Femur (tissue), 1 donor: Measurements from ENCODE around the gene SORCS1.

Experiments used
- DNase-seq: peaks from one replicate; pipeline ENCODE4 v3.0.0-alpha.2; 2017

SORCS1 gene

DNA sequence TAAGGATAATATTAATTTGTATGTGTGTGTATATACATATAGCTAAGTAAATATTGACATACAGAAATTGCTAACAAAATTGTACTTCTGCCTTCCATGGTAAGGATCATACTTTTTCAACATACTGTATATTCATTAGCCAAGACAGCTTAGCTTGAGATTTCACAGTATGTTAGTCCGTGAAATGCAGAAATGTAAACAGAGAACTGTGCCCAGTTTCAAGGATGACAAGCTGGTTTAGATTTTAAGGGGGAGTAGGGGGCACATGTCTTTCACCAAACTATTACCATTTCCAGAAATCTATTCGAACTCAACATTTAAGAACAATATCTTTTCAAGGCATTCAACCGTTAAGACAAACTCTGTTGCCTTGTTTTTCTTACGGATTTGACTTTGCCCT lies 182.2 kb downstream of the SORCS1 start:
- no peak for DNase-seq

DNA sequence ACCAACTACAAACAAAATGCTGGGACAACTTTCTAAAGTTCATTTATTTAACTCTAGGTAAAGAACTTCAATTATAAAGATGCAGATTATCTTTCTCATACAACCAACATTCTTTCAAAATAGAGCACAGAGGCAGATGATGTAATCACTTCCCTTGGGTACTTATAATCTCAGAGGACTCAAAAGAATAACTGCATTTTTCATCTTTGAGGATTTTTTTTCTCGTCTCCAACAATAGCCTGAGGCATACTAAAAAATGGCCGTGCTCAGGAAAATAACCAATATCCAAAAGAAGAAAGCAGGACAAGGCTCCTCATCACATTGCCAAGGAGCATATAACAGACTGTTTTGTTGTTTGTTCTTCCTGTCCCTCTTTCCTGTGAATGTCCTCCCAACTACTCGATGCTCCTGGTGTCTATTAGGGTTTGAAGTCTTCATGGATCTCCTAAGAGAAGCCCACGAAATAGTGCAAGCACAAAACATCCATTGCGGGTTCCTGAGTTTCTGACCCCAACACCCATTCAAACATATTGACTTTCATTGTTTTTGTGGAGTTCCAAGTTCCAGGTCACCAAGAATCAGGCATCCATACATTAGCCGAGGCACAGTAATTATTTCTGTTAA lies 182.9 kb downstream of the SORCS1 start:
- no peak for DNase-seq

DNA sequence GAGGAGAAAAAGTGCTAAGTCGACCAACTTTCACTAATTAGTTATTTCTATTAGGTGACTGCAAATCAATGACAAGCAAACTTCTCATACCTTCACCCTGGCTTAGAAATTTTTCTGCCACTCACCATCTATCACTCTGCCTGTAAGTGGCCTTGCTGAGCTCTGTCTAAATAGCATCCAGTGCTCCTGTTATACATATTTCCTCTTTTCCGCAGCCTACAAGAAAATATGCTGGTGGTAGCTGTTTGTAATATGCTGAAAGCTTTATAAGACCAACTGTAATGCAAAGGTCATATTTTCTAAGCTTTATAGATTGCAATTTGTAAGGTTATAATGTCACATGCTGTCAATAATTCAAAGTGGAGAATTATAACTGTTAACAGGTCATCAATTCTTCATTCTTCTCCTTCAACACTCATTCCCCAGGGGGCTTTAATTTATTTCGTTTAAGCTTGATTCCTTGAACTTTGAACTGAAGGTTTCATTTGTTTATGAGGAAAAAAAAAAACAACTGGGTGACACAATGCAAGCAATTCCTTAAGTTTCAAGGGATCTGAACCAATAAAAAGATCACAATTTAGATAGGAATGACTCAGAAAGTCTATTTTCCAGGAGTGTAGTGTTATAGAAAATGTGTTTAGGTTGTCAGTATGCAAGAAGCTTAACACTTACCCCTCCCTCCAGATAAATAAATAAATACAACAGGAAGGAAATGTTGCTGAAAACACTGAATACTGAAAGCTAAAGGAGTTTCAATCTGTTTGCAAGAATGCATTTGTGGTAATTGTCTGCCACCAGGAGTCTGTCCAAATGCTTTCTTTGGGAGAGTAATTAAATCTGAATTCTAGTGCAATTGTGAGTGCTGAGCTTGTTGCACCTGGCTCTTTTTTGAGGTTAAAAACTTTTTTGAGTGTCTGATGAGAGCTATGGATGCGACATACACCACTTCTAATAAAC lies 183.7 kb downstream of the SORCS1 start:
- DNase-seq: no peak

DNA sequence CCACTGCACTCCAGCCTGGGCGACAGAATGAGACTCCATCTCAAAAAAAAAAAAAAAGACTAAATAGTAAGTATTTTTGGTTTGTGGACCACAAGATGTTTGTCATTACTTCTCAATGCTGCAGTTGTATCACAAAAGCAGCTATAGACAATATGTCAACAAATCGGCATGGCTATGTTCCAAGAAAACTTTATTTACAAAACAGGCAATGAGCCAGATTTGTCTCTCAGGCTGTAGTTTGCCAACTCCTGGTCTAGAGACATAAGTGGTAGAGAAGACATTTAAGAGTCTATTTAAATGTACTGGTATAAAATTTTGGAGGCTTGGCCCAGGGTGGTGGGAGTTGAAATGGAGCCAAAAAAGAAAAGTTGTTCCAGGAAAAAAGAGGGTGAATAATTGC lies 185.8 kb downstream of the SORCS1 start:
- DNase-seq: no peak

DNA sequence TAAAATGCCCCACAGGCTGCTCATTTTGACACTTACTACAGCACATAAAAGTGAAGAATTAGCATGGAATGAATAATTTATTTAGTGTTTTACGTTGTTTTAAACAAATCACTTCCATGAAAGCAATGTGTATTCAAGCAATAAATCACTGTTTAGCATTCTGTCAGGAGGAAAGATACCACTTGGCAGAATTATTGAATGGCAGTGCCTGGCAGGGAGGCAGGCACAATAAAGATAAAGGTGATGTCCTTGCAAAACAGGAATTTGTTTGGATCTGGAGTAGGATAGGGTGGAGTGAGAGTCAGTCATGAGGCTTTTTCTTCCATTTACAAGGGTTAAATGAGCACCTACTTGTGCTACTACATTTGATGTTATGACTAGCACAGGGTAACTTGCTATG lies 190.8 kb downstream of the SORCS1 start:
- no peak for DNase-seq

DNA sequence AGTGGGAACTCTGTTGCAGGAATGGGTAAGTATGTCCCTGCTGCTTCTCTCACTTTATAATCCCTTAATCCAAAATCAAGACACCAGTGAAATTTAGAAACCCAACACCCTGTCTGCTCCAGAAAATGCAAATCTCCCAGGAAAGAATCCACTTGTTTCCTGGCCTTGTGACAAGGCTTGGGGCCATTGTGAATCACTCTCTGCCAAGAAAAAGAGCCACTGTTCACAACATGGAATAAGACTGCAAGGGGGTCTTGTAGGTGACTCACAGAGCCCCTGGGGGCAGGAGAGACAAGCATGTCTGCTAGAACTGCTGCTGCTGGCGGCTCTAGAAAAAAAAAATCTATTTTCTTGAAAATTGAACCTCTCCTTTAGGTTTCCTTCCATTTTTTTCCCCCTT lies 191.2 kb downstream of the SORCS1 start:
- DNase-seq: no peak

DNA sequence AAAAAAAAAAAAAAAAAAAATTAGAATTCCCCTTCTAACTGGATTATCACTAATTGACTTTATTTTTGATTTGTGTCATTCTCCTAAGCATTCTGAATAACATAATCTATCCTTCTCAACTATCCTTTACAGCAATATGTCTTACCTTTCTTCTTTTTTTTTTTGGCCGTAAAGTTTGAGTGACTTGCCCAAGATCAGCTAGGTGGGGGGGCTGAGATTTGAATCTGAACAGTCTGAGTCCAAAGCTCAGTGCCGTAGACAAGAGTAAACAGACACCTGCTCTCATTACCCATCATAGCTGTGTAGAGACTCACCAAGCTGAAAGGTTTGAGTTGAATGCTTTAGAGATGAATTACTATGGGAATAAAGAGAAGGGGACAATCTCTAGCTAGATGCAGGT lies 192.1 kb downstream of the SORCS1 start:
- DNase-seq: no peak

DNA sequence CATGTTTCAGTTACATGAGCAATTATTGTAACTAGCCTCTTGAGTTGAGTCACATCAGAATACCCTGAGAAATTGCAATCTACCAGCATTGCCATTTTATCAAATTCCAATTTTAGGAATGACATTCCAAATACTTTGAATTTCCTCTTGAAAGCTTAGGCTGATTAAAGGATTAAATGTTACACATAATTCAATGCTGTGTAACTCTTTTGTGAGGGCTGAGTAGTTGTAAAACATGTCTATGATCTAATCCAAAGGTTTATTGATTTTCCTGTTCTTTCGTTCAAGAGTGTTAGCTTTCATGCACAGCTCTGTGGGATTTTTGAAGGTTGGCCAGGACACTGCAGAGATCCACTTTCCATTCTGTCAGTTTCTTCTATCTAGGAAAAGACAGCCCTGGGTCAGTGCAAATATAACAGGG lies 193.1 kb downstream of the SORCS1 start:
- DNase-seq: no peak

DNA sequence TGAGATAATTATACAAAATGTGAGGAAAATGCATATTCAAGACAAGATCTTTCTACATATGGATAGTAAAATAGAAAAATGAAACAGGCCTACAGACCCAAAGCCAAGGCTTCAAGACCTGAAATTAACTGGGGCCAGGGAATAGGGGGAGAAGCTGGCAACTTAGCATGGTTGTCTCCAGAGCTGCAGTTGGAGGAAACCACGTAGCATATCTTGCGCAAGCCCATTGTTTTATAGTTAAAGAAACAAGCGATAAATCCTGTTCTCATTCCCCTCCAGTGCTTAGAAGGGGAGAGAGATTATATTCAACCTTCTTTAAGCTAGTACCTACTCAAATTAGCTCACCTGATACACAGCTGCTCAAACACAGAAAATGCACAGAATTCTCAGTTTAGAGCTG lies 197.1 kb downstream of the SORCS1 start:
- DNase-seq: no peak

DNA sequence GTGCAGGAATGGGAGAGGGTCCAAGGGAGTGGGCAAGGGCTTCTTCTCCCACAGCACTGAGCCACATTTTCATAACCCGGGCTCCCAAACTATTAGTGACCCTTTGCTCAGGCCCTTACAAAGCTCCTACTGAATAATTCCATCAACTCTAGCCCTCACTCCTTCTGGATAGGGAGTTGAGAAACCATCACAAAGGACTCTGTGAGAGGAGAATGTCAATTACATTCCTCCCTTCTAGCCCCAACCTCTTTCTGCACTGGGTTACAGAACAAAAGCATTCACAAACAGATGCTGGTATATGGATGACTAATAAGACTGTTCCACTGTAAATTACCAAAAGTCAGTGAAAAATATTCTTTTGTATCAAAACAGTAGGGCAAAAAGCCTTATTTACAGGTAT lies 203.7 kb downstream of the SORCS1 start:
- DNase-seq: no peak

DNA sequence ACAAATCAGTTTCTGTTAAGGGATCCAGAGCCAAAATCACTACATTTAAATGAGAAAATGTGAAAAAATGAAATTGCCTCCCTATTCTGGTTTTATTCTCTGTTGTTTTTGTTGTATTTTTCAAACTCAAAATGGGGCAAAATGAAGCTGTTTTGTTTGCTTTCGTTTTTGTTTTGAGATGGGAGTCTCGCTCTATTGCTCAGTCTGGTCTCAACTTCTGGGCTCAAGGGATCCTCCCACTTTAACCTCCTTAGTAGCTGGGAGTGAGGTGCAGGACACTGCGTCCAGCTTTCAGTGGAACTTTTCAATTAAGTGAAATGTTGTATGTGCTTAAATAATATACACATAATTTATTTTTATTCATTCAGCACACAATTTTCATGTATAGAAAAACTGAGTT lies 205.0 kb downstream of the SORCS1 start:
- DNase-seq: no peak

DNA sequence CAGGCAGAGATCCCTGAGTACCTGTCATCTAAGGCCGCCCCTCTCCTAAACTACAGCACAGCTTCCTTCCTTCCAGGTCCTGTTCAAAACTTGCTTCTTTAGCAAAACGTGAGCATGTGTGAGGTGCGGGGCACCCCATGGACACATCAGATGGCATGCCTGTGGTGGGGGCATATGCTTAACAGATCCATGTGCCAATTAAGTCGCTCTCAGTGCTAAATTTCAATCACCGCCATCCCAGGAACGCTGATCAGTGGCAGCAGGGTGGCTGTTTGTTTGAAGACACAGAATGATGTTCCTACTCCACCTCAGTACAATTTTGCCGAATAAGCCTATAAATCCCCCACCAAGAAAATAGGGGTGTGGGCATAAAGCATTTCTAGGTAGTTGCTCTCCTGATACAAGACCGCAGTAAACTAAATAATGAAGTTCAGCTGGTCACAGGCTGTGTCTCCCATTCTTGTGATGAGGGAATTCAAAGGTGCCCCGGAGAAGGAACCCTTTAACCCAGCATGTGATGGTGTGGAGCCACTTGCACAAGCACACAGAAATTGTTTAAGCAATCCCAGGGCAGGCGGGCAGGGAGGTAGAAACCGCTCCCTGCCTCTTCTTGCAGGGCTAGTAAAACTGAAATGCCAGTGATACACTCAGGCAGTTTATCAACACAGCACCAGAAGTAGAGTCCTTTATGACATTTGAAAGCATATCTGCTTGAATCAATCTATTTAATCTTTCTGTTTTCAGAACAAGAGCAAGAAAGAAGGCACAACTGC lies 205.7 kb downstream of the SORCS1 start:
- DNase-seq: no peak

DNA sequence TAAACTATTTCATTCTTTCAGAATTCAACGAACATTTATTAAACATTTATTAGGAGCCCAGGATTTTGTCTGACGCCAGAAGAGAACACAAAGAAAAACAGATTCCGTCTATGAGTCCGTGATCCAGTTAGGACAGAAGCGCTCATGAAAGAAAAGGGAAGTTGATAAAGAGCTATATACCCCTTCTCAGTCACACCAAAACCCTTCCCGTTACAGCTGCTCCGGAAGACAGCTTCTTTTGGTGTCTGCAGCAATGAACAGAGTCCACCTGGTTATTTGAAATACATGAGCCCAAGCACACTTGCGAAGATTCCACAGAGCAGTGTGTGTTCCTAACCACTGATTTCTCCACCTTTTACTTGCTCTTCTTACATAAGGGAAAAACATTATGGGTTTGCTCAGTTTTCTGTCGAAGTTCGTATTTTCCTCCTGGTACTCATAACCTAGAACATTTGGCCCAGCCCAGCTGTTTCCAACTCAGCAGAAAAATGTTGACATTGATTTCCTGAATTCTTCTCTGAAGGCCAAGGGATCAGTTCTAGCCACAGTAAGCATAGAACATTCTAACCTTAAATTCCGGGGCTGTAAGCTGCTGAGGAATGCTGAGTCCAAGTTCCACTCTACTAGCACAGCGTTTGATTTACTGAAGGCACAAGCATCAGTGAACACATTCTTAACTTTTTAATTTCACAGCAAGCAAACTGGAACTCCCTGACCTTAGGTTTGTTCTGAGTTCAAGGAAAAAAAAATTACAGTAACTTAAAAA lies 206.5 kb downstream of the SORCS1 start:
- DNase-seq: no peak

DNA sequence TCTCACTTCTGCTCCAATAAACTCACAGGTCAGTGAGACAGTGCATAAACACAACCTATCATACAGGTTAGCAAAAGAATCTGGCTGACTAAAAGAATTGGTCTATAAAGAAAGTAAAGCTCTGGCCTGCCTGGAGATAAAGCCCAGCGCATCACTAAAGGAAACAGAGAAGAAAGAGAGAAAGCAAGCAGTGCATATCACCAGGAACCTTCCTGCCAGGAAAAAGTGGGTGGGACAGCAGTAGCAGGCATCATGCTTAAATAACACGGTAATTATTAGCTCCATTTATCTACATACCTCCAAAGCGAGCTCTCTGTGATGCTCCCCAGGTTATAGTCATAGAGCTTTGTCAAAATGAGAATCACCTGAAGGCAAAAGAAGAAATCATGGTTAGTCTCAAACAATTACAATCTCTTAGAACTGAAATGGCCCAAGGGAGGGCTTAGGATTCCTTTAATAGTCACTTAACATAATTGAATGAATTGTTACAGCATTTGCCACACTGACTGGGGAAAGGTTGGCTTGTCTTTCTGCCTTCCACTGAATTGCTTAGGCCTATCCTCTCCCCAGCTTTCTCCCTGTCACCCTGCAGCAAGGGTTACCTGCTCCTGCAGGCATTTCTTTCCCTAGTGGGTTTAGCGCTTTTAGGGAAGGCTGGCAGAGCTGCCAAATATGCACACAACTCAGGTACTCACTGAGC lies 208.1 kb downstream of the SORCS1 start:
- DNase-seq: no peak

DNA sequence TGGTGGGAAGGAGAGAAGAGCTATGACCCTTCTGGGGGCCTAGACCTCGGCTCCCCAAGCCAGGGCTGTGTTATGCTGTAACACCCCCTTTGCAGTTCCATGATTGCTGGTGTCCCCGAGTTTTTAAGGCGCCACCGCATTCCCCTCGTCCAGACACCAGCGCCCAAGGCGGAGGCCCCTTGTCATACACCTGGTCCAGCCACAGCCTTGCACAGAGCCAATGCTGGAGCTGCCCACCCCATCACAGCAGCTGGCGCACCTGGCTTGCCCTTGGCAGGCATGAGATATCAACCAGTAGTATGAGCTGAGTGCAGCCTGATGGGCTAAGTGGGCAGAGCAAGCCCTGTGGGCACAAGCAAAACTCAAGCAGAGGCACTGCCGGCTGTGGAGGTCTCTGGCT lies 209.4 kb downstream of the SORCS1 start:
- DNase-seq: no peak

DNA sequence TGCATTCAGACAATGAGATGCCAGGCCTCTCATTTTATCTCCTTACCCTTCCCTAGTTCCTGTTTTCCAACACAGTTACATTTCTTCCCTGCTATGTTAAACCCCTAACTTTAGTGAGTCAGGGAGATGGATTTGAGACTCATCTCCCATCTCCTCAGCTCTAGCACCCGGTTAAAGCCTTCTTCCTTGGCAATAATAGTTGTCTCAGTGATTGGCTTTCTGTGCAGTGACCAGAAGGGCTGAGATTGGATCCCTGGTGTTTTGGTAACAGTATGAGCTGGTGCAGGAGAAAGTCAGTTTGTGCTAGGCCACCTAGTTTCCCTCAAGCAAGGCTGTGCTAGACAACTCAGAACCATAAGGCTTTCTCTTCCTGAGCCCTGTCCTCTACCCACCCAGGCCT lies 212.5 kb downstream of the SORCS1 start:
- no peak for DNase-seq

DNA sequence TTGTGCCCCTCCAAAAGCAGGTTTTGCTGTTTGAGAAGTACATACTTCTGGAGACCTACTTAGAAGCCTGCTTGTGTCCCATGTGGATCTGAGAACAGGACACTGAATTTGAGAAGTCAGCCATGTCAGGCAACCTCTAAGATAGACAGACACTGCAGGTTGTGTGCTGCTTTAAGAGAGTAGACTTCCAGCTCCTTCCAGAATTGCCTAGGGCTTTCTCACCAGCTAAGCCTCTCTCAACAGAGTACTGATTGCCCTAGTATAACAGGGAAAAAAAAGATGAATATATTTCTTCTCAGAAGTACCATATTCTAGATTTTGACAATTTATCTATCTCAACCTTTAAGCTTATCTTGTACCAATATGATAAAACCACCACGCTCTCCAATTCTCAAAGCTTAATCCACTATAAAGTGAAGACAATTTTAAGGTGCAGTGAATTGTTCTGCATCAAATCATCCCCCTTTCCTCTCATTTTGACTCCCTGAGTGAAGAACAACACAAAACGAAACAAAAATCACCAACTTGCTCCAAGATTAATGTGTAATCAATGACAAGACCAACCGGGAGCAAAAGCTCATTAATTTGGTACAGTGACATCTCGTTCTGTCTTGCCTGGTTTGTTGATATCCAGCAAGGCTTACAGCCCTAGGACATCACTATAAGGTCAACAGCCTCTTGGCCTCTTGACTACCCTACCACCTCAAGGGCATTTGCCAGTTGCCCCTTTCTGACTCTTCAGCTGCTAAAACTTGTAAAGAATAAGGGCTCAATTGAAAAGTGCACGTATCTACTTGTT lies 214.6 kb downstream of the SORCS1 start:
- DNase-seq: no peak

DNA sequence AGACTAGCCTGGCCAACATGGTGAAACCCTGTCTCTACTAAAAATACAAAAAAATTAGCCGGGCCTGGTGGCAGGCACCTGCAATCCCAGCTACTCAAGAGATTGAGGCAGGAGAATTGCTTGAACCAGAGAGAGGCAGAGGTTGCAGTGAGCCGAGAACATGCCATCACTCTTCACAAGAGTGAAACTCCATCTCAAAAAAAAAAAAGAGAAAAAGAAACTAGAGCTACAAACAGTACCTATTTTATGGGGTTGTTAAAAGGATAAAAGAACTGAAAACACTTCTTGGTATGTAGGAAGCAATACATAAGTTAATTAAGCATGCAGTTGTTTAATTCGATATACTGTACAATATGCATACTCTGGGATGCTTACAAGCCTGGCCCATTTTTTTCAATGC lies 216.9 kb downstream of the SORCS1 start:
- no peak for DNase-seq

DNA sequence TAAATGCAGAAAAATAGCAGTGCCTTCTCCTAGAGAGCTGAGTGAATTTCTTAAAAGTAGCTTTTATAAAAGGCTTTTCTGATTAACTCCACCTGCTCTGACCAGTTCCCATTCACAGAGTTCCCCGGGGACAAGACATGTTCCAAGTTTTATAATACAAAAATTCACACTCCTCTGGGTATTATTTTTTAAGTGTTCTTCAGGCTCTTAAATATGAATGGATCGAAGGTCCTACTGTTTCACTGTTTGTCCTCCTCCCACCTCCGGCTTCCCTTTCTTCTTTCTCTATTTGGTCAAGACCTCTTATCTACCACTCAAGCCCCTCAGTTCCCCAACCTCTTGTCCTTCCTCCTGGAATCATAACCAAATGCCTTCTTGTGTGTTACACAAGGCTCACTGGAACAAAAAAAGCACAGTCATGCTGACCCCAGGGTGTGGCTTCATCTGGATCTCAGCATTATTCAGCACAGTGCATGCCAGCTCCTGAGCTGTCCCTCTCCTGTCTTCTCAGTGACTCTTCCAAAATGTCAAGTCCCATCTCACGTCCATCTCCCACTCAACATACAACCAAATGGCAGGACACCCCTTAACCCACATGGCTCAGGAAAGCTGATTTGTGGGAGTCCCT lies 222.4 kb downstream of the SORCS1 start:
- no peak for DNase-seq

DNA sequence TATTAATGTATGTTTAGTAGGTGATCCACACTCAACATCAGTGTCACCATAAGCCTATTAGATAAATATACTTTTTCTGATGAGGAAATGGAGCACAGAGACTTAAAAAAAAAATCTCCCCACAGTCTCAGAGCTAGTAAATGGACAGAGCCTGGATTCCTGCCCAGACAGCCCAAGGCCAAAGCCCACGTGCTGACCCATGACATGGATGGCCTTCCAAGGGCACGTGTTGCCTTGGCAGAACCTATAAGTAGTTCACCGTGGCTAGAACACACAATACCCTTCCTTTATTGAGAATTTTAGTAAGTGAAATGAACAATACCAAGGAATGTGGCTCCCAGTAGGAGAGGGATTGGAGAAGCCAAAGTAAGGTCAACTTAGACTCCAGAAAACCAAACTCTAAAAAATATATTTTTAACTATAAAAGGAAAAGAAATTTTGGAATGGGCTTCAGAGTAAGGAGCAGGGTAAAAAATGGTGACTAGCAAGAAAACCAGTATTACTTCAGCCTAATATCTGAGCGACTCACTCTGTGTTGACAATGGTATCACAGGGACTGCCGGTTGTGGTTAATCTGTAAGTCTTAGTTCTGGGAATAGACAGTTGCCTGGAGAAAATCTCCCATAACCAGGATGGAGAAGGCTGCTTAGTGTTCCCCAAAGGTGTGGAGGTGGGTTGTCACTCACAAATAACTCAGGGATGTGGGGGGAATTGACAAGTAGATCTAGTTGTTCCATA lies 223.0 kb downstream of the SORCS1 start:
- no peak for DNase-seq
